GM18505 (cell line): ENCODE measurements around the gene BAZ2A.
"Not testable (repeated sequence)": the region's sequence is repeated elsewhere in the genome, so short reads cannot be mapped to it uniquely, and the experiment has no call there.

Source experiments
- ATAC-seq: cut with Tn5 transposase; IDR thresholded peaks from one replicate; pipeline ENCODE4 v1.9.1; 2021; ENCODE audit not compliant: unreplicated experiment
- POLR2A ChIP-seq: IDR thresholded peaks from 4 replicates; pipeline ENCODE4 v1.6.1; 2011; ENCODE audit warnings: borderline replicate concordance; ENCODE audit not compliant: insufficient read depth, insufficient read length; ENCODE audit errors: extremely low read depth

Gene BAZ2A

DNA sequence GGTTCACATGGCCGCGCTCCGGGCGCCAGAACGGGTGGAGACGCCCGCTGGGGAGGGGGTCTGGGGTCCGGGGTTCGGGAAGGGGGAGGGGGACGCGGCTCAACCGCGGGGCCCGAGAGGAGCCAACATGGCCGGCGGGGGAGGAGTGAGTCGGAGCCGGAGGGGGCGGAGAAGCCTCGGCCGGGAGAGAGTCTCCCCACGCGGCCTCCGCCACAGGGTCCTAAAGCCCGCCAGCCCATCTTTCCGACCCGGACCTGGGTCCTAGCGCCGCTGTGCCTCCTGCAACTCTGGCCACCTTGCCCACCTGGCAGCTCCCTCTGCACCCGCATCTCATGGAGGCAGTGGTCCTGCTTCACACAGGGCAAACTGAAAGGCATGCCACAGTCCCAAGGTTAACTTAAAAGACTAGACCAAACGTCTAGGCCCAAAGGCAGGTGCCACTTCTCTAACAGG lies at the start of gene BAZ2A:
TSS of gene BAZ2A (minus strand) at position 147 of the 453 bp plus-strand sequence. CDS start 12,796 bp downstream, outside the sequence.
- ATAC-seq = peak; percentile 51

DNA sequence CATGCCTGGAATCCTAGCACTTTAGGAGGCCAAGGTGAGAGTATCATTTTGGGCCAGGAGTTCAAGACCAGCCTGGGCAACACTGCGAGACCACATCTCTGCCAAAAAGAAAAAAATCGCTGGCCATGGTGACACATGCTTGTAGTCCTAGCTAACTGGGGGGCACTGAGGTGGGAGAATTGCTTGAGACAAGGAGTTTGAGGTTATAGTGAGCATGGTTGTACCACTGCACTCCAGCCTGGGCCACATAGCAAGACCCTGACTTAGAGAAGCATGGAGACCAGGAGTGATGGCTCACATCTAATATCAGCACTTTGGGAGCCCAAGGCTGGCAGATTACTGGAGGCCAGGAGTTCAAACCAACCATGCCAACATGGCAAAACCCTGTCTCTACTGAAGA lies 48.7 kb upstream of the BAZ2A start:
- TF ChIP-seq POLR2A = peak; percentile 23
- ATAC-seq = no peak

More for the DNA sequence above, at the start of gene BAZ2A:
- TF ChIP-seq POLR2A = peak; percentile 15

DNA sequence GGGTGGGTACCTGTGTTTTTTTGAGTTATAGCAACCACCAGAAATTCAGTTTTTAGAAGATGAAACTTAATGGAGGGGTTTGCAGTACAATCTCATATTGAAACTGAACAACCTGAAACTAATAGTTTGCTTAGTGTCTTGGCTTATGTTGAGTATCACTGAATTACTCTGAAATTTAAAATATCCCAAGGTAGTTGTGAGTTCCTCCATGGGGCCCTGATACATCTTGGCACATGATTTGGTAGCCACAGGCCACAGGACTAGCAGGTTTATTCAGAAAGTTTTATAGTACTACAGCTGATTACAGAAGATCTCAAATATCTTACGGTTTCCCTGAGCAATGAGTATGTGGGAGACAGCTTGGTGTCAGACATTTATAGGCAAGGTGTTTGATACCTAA lies 47.6 kb upstream of the BAZ2A start:
- no peak for TF ChIP-seq POLR2A
- ATAC-seq = no peak

DNA sequence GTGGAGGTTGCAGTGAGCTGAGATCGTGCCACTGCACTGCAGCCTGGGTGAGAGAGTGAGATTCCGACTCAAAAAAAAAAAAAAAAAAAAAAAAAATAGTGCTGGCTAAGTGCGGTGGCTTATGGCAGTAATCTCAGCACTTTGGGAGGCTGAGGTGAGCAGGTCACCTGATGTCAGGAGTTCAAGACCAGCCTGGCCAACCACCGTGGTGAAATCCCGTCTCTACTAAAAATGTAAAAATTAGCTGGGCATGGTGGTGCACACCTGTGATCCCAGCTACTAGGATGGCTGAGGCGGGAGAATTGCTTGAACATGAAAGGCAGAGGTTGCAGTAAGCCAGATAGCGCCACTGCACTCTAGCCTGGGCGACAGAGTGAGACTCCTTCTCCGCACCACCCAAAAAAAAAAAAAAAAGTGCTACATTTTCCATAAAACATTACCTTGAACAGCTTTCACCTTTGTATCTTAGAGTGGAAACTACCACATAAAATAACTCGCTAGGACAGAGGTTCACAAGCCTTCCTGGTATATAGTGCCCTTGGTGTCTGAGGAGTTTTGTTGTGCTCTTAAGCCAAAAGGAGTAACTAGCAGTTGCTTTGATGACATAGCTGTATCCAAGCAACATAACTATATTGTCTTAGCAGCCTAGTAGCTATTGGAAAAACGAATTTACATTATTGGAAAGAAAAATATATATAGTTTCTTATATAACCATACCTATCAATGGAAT lies 46.9 kb upstream of the BAZ2A start:
- no peak for ATAC-seq
- TF ChIP-seq POLR2A = no peak

DNA sequence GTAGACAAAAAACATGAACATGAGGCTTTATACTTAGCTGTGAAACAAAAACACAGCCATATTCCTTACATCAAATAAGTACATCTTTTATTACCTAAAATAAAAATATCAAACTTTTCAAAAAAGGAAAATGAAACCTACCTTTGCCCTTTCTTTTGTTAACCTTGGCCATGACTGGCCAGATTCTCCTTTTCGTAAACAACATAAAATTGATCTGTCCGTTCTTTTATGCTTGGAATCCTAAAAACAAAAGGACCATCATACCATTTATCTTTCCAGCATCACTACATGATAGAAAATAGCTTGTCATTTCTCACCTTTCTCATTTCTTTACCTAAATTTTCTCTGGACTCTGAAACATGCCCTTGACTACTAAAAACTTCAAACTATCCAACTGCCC lies 41.5 kb upstream of the BAZ2A start:
- TF ChIP-seq POLR2A = no peak
- ATAC-seq = no peak

DNA sequence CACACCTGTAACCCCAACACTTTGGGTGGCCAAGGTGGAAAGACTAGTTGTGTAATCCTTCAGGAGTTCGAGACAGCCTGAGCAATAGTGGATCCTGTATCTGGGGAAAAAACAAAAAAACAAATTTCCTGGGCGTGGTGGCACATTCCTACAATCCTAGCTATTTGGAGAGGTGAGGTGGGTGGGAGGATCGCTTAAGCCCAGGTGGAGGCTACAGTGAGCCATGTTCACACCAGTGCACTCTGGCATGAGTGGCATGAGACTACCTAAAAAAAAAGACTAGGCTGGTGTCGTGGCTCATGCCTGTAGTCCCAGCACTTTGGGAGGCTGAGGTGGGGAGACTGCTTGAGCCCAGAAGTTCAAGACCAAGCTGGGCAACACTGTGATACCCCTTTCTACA lies 40.7 kb upstream of the BAZ2A start:
- no peak for TF ChIP-seq POLR2A
- ATAC-seq = no peak

DNA sequence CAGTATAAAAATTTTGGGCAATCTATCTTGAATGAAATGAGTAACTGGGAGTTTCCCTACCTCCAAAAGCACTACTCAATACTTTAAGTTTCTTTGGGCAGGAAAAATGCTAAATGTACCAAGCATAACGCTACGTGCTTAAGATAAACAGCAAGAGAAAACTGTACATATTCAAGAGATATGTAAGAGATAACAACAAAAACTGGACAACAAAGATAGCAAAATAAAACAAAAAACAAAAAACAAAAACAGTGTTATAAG lies 38.0 kb upstream of the BAZ2A start:
- ATAC-seq = no peak
- no peak for TF ChIP-seq POLR2A

DNA sequence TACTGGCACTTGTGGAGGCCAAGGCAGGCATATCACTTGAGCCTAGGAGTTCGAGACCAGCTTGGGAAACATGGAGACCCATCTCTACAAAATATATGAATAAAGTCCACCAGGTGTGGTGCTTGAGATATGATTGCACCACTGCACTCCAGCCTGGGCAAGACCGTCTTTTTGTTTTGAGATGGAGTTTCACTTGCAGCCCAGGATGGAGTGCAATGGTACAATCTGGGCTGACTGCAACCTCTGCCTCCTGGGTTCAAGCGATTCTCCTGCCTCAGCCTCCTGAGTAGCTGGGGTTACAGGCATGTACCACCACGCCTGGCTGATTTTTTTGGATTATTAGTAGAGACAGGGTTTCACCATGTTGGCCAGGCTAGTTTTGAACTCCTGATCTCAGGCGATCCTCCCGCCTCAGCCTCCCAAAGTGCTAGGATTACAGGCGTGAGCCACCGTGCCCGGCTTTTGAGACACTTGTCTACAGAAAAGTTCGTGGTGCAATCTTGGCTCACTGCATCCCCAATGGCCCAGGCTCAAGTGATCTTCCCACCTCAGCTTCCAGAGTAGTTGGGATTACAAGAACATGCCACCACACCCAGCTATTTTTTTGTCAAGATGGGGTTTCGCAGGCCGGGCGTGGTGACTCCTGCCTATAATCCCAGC lies 32.0 kb upstream of the BAZ2A start:
- no peak for ATAC-seq
- no peak for TF ChIP-seq POLR2A

DNA sequence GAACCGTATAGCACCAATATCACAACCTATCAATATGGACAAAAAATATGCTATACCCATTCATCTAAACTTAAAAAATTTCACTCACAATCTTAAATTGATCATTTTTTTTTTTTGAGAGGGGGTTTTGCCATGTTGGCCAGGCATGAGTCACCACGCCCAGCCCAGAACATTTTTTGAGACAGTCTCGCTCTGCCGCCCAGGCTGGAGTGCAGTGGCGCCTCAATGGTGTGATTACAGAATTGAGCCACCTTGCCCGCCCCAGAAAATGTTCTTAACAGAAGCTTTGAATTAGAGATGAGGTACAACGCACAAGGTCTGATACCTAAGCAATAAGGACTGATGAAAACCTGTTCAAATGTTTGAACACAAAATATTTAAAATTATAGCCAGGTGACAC lies 31.4 kb upstream of the BAZ2A start:
- no peak for ATAC-seq
- TF ChIP-seq POLR2A = no peak

DNA sequence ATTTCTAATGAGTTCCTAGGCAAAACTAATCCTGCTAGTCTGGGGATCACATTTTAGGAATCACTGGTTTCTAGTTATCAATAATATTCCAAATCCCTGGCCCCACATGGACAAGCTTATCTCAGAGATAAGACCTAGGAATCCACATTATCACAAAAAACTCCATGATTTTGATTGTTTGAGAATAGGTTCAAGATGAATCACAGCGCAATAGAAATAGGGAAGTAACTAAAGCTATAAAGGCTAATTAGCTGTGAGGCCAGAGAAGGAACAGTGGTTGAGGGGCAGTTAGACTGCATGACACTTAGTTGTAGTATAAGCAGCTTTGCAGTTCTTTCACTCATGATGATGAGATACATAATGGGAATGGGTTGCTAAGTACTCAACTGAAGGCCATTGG lies 28.8 kb upstream of the BAZ2A start:
- no peak for TF ChIP-seq POLR2A
- no peak for ATAC-seq

DNA sequence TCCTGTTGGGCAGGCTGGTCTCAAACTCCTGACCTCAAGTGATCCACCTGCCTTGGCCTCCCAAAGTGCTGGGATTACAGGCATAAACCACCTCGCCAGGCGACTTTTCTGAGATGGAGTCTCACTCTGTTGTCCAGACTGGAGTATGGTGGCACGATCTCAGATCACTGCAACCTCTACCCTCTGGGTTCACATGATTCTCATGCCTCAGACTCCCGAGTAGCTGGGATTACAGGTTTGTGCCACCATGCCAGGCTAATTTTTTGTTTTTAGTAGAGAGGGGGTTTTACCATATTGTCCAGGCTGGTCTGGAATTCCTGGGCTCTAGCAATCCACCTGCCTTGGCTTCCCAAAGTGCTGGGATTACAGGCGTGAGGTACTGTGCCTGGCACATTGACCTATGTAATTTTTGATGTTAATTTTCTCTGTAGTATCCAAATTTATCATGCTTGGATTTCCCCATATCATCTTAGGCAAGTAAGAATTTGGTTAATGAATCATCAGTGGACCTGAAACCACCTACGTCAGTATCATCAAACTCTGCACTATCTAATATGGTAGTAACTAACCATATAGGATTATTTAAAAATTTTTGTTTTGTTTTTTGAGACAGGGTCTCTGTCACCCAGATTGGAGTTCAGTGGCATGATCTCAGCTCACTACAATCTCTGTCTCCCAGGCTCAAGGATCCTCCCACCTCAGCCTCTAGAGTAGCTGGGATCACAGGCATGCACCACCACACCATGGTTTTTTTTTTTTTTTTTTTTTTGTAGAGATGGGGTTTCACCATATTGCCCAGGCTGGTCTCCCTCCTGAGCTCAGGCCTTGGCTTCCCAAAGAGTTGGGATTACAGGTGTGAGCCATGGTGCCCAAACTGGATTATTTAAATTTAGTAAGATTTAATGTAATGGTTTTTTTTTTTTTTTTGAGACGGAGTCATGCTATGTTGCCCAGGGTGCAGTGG lies 27.6 kb upstream of the BAZ2A start:
- ATAC-seq = no peak

DNA sequence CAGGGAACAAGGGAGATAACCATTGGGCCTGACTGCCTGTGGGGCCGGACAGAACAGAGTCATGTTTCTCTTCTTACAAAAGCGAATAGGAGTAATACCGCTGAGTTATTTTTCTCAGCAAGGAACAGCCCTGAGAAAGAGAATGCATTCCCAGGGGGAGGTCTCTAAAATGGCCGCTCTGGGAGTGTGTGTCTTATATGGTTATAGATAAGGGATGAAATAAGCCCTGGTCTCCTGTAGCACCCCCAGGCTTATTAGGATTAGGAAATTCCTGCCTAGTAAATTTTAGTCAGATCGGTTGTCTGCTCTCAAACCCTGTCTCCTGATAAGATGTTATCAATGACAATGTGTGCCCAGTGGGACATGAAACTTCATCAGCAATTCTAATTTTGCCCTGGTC lies 23.7 kb upstream of the BAZ2A start:
- ATAC-seq = not testable (repeated sequence)

More for the DNA sequence above, 27.6 kb upstream of the BAZ2A start:
- TF ChIP-seq POLR2A = no peak

DNA sequence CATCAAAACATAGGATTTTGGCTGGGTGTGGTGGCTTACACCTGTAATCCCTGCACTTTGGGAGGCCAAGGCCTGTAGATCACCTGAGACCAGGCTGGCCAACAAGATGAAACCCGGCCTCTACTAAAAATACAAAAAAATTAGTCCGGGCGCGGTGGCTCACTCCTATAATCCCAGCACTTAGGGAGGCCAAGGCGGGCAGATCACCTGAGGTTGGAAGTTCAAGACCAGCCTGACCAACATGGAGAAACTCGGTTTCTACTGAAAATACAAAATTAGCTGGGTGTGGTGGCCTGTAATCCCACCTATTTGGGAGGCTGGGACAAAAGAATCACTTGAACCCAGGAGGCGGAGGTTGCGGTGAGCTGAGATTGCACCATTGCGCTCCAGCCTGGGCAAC lies 17.9 kb upstream of the BAZ2A start:
- not testable (repeated sequence) for ATAC-seq
